HUES64 (cell line): ENCODE measurements around the gene FAM32A.

Experiments
- H3K27ac ChIP-seq: 2 replicates; pipeline ENCODE4 v1.7.0; 2013; ENCODE audit warnings: low read depth, low read length, inconsistent platforms
- H3K27me3 ChIP-seq: 2 replicates; pipeline ENCODE4 v1.6.1; 2013; ENCODE audit warnings: mild to moderate bottlenecking, low read length; ENCODE audit not compliant: insufficient read depth
- H3K36me3 ChIP-seq: 2 replicates; pipeline ENCODE4 v1.6.1; 2013; ENCODE audit warnings: mild to moderate bottlenecking, low read length; ENCODE audit not compliant: insufficient read depth
- H3K4me1 ChIP-seq: 2 replicates; pipeline ENCODE4 v1.6.1; 2013; ENCODE audit warnings: mild to moderate bottlenecking, low read length, moderate library complexity; ENCODE audit not compliant: insufficient read depth
- H3K4me3 ChIP-seq: 2 replicates; pipeline ENCODE4 v1.5.1; 2013; ENCODE audit warnings: mild to moderate bottlenecking, low read length, moderate library complexity
- H3K9ac ChIP-seq: 2 replicates; pipeline ENCODE4 v1.6.1; 2013; ENCODE audit warnings: mild to moderate bottlenecking, low read depth, low read length
- H3K9me3 ChIP-seq: 2 replicates; pipeline ENCODE4 v1.6.1; 2013; ENCODE audit warnings: low read depth, low read length; ENCODE audit not compliant: insufficient read depth
- WGBS: fragments of 150-250, 120-280 bp; methylation state at CpG from one replicate; pipeline ENCODE4 v1.1.7; 2013; ENCODE audit warnings: missing lambda C conversion rate; 5-methylcytosine and 5-hydroxymethylcytosine counted together

FAM32A gene

DNA sequence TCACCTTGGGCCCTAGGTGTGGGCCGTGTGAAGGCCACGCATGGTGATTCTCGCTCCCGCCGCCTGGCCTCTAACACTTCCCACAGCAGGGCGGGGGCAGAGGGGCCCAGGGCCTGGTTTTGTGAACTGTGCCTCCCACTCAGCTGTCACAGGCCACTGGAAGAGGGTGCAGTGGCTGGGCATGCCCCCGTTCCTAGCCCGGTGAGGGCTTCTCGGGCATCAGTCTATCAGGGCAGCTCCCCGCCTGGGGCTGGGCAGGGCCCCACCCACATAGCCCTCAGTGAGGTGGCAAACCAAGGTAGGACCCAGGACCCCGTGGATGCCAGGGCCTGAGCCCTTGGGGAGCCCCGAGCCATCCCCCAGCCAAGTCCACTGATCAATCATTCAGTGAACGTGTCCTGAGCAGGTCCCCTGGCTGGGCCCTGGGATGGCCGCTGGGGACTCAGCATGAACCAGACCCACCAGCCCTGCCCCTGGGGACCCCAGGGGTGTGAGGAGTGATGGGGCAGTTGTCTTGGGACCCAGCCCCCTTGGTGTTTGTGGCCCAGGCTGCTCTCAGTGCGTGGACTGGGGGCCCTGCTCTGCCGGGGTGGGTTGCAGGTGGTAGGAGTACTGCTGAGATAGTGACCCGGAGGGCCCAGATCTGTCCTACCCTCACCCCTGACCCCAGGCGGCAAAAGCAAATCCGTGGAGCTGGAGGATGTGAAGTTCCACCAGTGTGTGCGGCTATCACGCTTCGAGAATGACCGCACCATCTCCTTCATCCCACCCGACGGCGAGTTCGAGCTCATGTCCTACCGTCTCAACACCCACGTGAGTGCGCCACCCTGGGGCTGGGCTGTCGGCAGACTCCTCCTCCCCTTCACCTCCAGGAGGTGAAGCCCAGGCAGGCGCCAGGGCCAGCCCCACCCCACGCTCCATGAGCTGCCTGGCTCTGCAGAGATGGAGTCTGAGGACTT lies 41.9 kb downstream of the FAM32A start:
- no peak overlapping the region; the same call in 1 of the 2 replicates for H3K9ac ChIP-seq
- WGBS, result 91% methylated on average over 33 of the region's 33 CpGs

DNA sequence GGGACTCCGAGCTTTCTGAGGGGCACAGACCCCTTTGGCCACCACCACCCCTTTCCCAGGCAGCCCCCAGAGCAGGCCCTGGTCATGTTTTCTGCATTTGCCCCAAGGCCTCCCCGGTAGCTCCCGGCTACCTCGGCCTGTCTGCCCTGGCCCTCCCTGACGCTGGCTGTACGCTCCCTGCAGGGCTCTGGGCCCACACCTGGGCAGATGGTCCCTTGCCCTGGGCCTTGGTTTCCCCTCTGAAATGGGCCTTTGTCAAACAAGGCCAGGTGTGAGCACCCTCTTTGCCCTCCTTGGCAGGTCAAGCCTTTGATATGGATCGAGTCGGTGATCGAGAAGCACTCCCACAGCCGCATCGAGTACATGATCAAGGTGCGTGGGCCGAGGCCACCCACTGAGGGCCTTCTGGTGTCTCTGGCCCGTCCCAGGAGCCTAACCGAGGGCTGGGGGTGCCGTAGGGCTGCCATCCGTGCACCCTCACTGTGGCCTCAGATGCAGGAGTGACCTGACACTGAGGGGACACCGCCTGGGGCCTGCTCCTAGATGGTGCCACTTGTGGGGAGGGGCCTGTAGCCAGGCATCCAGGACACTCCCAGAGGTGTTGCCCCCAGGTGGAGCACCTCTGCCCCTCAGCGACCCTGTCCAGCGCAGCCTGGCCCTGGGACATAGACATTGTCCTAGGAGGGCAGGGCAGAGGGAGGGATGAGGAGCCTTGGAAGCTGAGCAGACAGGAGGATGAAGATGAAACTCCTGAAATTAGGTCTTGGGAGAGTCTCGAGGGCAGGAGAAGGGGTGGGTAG lies 42.8 kb downstream of the FAM32A start:
- Histone ChIP-seq H3K27ac (no peak overlapping the region), H3K9me3 (no peaks in the 10 kb centered on the region), H3K4me1 (no peaks in the 10 kb centered on the region), H3K36me3 (peaks cover 35% of the 10 kb centered on the region; the same call in 1 of the 2 replicates), H3K9ac (no peak overlapping the region), H3K4me3 (no peak overlapping the region), H3K27me3 (no peaks in the 10 kb centered on the region)
- 93% methylated on average over 21 of the region's 21 CpGs for WGBS

More for the DNA sequence above, 41.9 kb downstream of the FAM32A start:
- H3K27ac ChIP-seq, result no peak overlapping the region
- H3K4me3 ChIP-seq, result no peak overlapping the region
- no peaks in the 10 kb centered on the region for H3K4me1 ChIP-seq
- no peaks in the 10 kb centered on the region for H3K9me3 ChIP-seq
- H3K27me3 ChIP-seq, result no peaks in the 10 kb centered on the region
- peaks cover 42% of the 10 kb centered on the region; the same call in 1 of the 2 replicates for H3K36me3 ChIP-seq

DNA sequence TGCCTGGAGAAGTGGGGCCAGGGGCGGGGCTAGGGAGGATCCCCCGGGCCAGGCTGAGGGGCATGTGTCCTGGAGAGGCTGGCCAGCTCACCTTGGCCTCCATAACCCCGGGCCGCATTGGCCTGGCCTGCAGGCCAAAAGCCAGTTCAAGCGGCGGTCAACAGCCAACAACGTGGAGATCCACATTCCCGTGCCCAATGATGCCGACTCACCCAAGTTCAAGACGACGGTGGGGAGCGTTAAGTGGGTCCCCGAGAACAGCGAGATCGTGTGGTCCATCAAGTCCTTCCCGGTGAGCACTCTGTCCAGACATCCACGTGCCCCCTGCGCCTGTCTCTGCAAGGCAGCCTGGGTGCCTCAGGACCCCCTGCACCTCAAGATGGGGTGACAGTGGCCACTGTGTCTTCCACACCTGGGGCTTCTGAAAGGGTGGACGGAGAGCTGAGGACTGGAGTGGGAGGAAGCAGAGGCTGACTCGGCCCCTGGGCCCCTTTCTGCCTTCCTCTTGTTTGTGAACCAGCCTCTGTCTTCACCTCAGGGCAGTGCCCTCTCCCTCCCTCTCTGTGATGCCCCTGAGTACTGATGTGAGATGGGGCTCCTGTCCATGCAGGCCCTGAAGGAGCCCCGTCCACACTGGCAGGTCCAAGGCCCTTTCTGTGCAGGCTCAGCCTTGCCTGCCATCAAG lies 43.6 kb downstream of the FAM32A start:
- no peak overlapping the region for H3K9ac ChIP-seq
- 92% methylated on average over 21 of the region's 21 CpGs for WGBS
- H3K36me3 ChIP-seq, result peaks cover 38% of the 10 kb centered on the region; the same call in 1 of the 2 replicates

DNA sequence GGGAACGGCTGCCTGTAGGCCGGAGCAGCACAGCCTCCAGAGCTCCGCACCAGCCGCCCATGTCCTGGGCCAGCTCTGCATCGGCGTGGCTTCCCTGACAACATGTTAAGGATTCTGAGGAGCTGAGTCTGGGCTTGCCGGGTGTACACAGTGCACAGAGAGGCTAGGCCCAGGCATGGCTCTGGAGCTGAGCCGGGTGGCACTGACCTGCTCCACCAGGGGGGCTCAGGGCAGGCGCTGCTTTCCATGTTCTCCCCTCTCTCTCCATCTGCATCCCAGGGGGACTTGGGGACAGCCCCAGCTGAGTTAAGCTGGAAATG lies 44.1 kb downstream of the FAM32A start:
- no peak overlapping the region for H3K9ac ChIP-seq
- H3K27ac ChIP-seq, result no peak overlapping the region
- 94% methylated on average over 9 of the region's 9 CpGs for WGBS
- H3K4me1 ChIP-seq, result no peaks in the 10 kb centered on the region
- no peaks in the 10 kb centered on the region for H3K9me3 ChIP-seq
- H3K4me3 ChIP-seq, result no peak overlapping the region
- no peaks in the 10 kb centered on the region for H3K27me3 ChIP-seq
- H3K36me3 ChIP-seq, result peaks cover 38% of the 10 kb centered on the region; the same call in 1 of the 2 replicates

More for the DNA sequence above, 43.6 kb downstream of the FAM32A start:
- Histone ChIP-seq H3K4me1 (no peaks in the 10 kb centered on the region), H3K4me3 (no peak overlapping the region), H3K9me3 (no peaks in the 10 kb centered on the region), H3K27ac (no peak overlapping the region), H3K27me3 (no peaks in the 10 kb centered on the region)

DNA sequence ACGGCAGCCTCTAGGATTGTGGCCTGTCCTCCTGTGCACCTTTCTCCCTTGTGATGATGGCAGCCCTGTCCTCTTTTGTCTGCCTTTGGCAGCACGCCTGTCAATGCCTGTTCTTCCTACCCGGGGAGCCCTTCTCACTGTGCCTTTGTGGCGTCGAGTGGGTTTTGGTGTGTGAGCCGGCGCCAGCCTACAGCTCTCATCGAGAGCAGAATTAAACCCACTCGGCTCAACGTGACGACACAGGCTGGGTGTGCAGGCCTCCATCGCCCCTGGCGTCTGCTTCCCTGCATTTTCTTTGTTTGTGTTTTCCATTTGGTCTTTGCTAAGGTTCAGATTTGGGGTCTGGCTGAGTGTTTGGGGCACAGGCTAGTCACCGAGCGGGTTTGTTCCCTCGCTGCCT lies 46.9 kb downstream of the FAM32A start:
- Histone ChIP-seq H3K27ac (no peak overlapping the region), H3K4me1 (no peaks in the 10 kb centered on the region), H3K4me3 (no peak overlapping the region), H3K36me3 (peaks cover 33% of the 10 kb centered on the region; the same call in 1 of the 2 replicates), H3K9me3 (no peaks in the 10 kb centered on the region), H3K27me3 (no peaks in the 10 kb centered on the region), H3K9ac (no peak overlapping the region)
- WGBS, result 95% methylated on average over 16 of the region's 16 CpGs

DNA sequence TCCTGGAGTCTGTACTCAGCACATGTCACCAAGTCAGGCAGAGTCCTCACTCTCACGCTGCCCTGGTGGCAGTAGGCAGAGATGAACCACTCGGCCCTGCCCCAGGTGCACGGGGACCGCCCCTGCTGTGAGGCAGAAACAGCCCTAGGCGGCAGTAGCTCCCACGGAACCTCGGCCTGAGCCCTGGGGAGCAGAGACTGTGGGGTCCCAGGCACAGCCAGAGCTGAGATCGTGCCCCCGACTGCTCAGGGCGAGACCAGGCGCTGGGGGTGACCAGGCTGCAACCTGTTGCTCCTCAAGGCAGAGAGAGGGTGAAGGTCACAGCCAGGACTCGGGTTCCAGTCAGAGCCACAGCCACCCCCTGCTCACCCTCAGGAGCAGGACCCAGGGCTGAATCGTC lies 47.4 kb downstream of the FAM32A start:
- Histone ChIP-seq H3K27me3 (no peaks in the 10 kb centered on the region), H3K4me1 (no peaks in the 10 kb centered on the region), H3K9ac (no peak overlapping the region; the same call in 1 of the 2 replicates), H3K36me3 (peaks cover 29% of the 10 kb centered on the region; the same call in 1 of the 2 replicates), H3K9me3 (no peaks in the 10 kb centered on the region), H3K4me3 (no peak overlapping the region), H3K27ac (no peak overlapping the region)
- WGBS, result 92% methylated on average over 13 of the region's 13 CpGs

DNA sequence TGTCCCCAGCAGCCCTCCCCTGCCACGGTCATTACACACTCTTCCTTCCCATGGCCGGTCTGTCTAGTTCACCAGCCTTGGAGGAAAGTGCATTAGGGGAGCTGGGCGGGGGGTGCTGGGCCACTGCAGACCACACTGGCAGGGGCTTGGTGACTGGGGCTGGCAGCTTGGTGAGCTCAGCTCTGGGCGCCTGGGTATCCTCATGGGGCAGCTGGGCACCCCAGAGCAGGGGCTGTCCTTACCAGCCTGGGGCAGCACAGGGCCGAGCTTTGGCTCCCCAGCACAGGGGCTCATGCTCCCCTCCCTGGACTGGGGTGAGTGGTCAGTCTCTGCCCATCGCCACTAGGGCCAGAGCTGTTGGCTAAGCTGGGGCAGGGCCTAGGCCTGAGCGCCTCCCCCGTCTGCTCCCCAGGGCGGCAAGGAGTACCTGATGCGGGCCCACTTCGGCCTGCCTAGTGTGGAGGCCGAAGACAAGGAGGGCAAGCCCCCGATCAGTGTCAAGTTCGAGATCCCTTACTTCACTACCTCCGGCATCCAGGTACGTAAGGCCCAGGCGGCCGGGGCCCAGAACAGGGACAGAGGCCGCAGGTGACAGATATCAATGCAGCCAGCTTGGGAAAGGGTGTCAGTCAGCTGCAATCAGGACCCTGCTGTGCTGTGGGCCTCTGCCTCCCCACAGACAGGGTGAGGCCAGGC lies 48.0 kb downstream of the FAM32A start:
- Histone ChIP-seq H3K36me3 (peaks cover 25% of the 10 kb centered on the region; the same call in 1 of the 2 replicates), H3K27ac (no peak overlapping the region), H3K9me3 (no peaks in the 10 kb centered on the region), H3K4me1 (no peaks in the 10 kb centered on the region), H3K4me3 (no peak overlapping the region), H3K9ac (no peak overlapping the region), H3K27me3 (no peaks in the 10 kb centered on the region)
- 95% methylated on average over 19 of the region's 19 CpGs for WGBS

DNA sequence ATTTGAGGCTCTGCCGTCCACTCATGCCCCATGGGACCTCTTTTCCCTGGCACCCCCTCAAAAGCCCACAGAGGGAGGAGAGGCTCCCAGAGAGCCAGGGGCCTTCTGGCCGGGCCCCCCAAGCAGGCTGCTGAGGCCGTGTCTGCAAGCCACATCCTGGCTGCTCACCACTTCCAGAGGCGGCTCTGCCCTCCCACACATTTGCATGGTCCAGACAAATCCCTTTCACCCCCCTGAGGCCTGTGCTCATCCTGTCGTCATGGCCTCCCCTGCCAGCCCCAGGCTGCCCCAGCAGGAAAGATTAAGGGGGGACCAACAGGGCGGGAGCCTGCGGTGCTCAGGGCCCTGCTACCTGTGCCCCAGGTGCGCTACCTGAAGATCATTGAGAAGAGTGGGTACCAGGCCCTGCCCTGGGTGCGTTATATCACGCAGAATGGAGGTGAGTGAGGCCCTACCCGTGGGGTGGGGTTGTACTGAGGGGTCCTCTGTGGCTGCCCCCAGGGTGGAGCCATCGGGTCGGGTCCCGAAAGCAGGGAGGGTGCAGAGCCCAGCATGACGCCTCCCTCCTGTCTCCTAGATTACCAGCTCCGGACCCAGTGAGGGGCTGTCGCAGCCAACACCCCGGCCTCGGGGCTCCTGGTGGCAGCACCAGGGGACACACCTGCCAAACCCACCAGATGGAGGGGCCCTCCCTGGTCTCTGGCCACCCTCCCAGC lies 48.8 kb downstream of the FAM32A start:
- 95% methylated on average over 19 of the region's 19 CpGs for WGBS
- no peak overlapping the region for H3K4me3 ChIP-seq
- H3K36me3 ChIP-seq, result peaks cover 20% of the 10 kb centered on the region; the same call in 1 of the 2 replicates
- no peaks in the 10 kb centered on the region for H3K9me3 ChIP-seq
- no peak overlapping the region for H3K27ac ChIP-seq
- no peak overlapping the region for H3K9ac ChIP-seq
- no peaks in the 10 kb centered on the region for H3K4me1 ChIP-seq
- H3K27me3 ChIP-seq, result no peaks in the 10 kb centered on the region

DNA sequence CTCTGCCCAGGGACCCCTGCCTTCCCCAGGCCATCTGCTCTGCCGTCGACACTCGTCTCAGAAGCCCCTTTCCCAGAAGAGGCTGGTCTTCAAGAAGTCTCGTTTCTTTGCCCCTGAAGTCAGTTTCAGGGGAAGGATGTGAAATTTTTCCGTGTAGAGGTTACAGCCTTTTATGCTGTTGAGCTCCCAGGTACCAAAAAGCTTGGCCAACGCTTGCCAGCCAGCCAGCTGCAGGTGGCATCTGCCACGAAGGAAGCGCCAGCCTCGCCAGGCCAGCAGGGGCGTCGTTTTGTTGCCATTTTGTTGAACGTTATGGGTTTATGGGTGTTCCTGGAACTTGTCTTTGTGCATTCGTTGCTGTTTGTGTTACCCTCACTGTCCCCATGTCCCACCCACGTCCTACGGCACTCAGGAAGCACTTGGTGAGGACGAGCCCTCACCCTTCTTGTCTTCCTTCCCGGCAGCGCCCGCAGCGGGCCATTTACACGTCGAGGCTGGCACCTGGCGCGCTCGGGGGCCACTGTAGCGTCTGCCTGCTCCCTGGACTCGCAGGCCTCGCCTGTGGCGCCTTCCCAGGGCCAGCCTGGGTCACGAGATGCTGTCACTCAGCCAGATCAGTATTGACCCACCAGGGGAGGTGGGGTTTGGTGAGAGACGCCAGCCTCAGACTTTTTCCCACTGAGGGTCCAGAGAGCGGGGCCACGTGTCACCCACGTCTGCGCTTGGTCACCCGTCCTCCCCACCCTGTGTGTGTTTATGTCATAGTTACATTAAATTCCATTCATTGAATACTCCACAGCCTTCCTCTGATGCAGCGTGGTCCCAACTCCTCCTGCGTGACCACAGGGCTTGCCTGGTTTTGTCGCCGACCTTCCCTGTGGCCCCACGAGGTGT lies 49.6 kb downstream of the FAM32A start:
- 94% methylated on average over 41 of the region's 41 CpGs for WGBS

More for the DNA sequence above, 49.6 kb downstream of the FAM32A start:
- Histone ChIP-seq H3K9me3 (no peaks in the 10 kb centered on the region), H3K4me3 (no peak overlapping the region), H3K4me1 (no peaks in the 10 kb centered on the region), H3K36me3 (peaks cover 14% of the 10 kb centered on the region; the same call in 1 of the 2 replicates), H3K27me3 (no peaks in the 10 kb centered on the region), H3K9ac (no peak overlapping the region), H3K27ac (no peak overlapping the region)
